Sigmoid colon (tissue), 4 donors: ENCODE data around the gene MTERF1.

ENCODE experiments used
- EP300 ChIP-seq, 4 donors: sonication (generic); formaldehyde crosslinking; IDR thresholded peaks; one replicate each; pipeline ENCODE4 v1.6.1; 2017; ENCODE audit warnings: antibody characterized with exemption in 4 of 4
- POLR2A ChIP-seq, 2 donors: fragments of 450-650 bp; IDR thresholded peaks; one replicate each; pipeline ENCODE4 v1.6.1; 2016; ENCODE audit warnings: antibody characterized with exemption in 2 of 2, mild to moderate bottlenecking in 2 of 2, moderate library complexity in 2 of 2
- TF ChIP-seq, protein P1 (sequence below), 4 experiments: fragments of 450-650 bp in 3 of 4; fragments of 200-600 bp in 1 of 4; IDR thresholded peaks; one replicate each; pipeline ENCODE4 v1.5.1; 2016 to 2019; ENCODE audit warnings: antibody characterized with exemption in 4 of 4, mild to moderate bottlenecking in 3 of 4, moderate library complexity in 2 of 4

DNA sequence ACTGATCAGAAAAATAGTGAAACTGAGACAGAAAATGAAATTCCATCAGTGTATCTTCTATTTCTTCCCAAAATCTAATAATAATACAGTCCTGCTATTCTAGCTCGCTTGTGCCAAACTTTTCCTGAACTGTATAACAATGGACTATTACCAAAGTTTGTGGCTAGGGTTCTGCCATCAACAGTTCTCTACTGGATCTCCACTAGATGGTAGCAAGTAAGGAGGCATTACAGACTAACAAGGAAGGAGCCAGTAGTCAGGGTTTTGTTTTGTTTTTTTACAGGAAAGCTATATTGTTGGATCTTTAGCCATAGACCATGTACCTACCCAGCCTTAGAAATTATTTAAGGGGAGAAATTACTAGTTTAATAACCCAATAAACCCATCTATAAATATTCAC is 10.8 kb downstream of the MTERF1 start:
- TF ChIP-seq, protein P1, sequence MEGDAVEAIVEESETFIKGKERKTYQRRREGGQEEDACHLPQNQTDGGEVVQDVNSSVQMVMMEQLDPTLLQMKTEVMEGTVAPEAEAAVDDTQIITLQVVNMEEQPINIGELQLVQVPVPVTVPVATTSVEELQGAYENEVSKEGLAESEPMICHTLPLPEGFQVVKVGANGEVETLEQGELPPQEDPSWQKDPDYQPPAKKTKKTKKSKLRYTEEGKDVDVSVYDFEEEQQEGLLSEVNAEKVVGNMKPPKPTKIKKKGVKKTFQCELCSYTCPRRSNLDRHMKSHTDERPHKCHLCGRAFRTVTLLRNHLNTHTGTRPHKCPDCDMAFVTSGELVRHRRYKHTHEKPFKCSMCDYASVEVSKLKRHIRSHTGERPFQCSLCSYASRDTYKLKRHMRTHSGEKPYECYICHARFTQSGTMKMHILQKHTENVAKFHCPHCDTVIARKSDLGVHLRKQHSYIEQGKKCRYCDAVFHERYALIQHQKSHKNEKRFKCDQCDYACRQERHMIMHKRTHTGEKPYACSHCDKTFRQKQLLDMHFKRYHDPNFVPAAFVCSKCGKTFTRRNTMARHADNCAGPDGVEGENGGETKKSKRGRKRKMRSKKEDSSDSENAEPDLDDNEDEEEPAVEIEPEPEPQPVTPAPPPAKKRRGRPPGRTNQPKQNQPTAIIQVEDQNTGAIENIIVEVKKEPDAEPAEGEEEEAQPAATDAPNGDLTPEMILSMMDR (IDR thresholded peaks at IDR 0.05): no peak
- TF ChIP-seq EP300 (IDR thresholded peaks at IDR 0.05): no peak
- no peak for TF ChIP-seq POLR2A (IDR thresholded peaks at IDR 0.05)
